ENCODE measurements around the gene SP110. TPM values are rescaled to one million over a fixed set of nuclear protein-coding genes. Genes with fewer than 3 reads are reported as not detected.

The SP110 gene
- total RNA-seq, 4 donors from 2014 or later: 13.7 to 181 (median 24.4) TPM

DNA sequence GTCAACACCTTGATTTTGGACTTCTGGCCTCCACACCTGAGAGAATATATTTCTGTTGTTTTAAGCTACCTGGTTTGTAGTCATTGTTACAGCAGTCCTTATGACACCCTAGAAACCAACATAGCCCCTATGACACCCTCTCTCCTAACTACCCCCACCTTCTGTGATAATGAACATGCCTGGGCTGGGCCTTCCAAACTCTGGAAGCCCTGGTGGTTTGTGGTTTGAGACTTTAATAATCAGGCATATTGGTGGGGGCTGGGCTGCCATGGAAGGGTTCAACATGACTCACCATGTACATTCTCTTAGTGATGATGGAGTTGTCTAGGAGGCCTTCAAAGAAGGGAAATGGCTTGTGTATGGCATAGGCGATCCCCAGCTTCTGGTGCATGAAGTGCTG lies 3.3 kb downstream of the SP110 start:
- TF ChIP-seq, protein P1, sequence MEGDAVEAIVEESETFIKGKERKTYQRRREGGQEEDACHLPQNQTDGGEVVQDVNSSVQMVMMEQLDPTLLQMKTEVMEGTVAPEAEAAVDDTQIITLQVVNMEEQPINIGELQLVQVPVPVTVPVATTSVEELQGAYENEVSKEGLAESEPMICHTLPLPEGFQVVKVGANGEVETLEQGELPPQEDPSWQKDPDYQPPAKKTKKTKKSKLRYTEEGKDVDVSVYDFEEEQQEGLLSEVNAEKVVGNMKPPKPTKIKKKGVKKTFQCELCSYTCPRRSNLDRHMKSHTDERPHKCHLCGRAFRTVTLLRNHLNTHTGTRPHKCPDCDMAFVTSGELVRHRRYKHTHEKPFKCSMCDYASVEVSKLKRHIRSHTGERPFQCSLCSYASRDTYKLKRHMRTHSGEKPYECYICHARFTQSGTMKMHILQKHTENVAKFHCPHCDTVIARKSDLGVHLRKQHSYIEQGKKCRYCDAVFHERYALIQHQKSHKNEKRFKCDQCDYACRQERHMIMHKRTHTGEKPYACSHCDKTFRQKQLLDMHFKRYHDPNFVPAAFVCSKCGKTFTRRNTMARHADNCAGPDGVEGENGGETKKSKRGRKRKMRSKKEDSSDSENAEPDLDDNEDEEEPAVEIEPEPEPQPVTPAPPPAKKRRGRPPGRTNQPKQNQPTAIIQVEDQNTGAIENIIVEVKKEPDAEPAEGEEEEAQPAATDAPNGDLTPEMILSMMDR (IDR thresholded peaks at IDR 0.05): no peak
- no peak for TF ChIP-seq POLR2A (IDR thresholded peaks at IDR 0.05)
- H3K27me3 ChIP-seq: no peaks in the 10 kb centered on the region
- H3K4me1 ChIP-seq: no peaks in the 10 kb centered on the region
- DNase-seq: no peak
- H3K27ac ChIP-seq: peak overlapping the region in 1 of 4 donors; percentile 84
- no peak overlapping the region for H3K4me3 ChIP-seq
- H3K36me3 ChIP-seq: peaks cover 0 to 51% (median 0%) of the 10 kb centered on the region in 3 donors
- H3K9me3 ChIP-seq: no peaks in the 10 kb centered on the region

GRCh38 chr2:230209422-230210051 lies 10.2 kb downstream of the SP110 start:
- TF ChIP-seq, protein P1 (IDR thresholded peaks at IDR 0.05): no peak
- no peak for TF ChIP-seq POLR2A (IDR thresholded peaks at IDR 0.05)
- H3K36me3 ChIP-seq: peaks cover 0 to 95% (median 0%) of the 10 kb centered on the region in 3 donors

GRCh38 chr2:230208576-230208975 lies 11.2 kb downstream of the SP110 start:
- Histone ChIP-seq H3K36me3 (peaks cover 0 to 95% (median 0%) of the 10 kb centered on the region in 3 donors), H3K4me3 (no peak overlapping the region), H3K9me3 (no peaks in the 10 kb centered on the region), H3K4me1 (peaks cover 0 to 10% (median 0%) of the 10 kb centered on the region in 4 donors), H3K27ac (no peak overlapping the region), H3K27me3 (no peaks in the 10 kb centered on the region)
- DNase-seq: no peak
- TF ChIP-seq, protein P1 (IDR thresholded peaks at IDR 0.05): no peak
- no peak for TF ChIP-seq POLR2A (IDR thresholded peaks at IDR 0.05)

More at GRCh38 chr2:230209422-230210051, 10.2 kb downstream of the SP110 start:
- H3K27ac ChIP-seq: peak overlapping the region in 1 of 4 donors; percentile 66
- H3K27me3 ChIP-seq: no peaks in the 10 kb centered on the region
- DNase-seq: peak in 1 of 3 donors; percentile 40
- H3K4me3 ChIP-seq: no peak overlapping the region
- H3K9me3 ChIP-seq: no peaks in the 10 kb centered on the region
- H3K4me1 ChIP-seq: peaks cover 0 to 2% (median 0%) of the 10 kb centered on the region in 4 donors

GRCh38 chr2:230205721-230206120 lies 14.1 kb downstream of the SP110 start:
- no peak overlapping the region for H3K4me3 ChIP-seq
- H3K36me3 ChIP-seq: peaks cover 0 to 88% (median 0%) of the 10 kb centered on the region in 3 donors
- no peak for TF ChIP-seq POLR2A (IDR thresholded peaks at IDR 0.05)
- TF ChIP-seq, protein P1 (IDR thresholded peaks at IDR 0.05): no peak
- peaks cover 0 to 10% (median 0%) of the 10 kb centered on the region in 4 donors for H3K4me1 ChIP-seq
- no peaks in the 10 kb centered on the region for H3K27me3 ChIP-seq
- no peak for DNase-seq
- no peaks in the 10 kb centered on the region for H3K9me3 ChIP-seq
- peak overlapping the region in 2 of 4 donors; percentile 4 to 57 for H3K27ac ChIP-seq

- DNase-seq: peak in 1 of 3 donors; percentile 39
- Histone ChIP-seq H3K27me3 (no peaks in the 10 kb centered on the region), H3K9me3 (no peaks in the 10 kb centered on the region), H3K4me3 (no peak overlapping the region), H3K36me3 (peaks cover 0 to 88% (median 0%) of the 10 kb centered on the region in 3 donors), H3K4me1 (peaks cover 0 to 10% (median 0%) of the 10 kb centered on the region in 4 donors), H3K27ac (peak overlapping the region in 2 of 4 donors; percentile 11 to 57)
- no peak for TF ChIP-seq POLR2A (IDR thresholded peaks at IDR 0.05)
- TF ChIP-seq, protein P1 (IDR thresholded peaks at IDR 0.05): no peak
These were observed 14.8 kb downstream of the SP110 start for GRCh38 chr2:230205034-230205433.

All from Peyer's patch (tissue), 4 donors.